ENCODE measurements around the gene ABLIM3. TPM values are rescaled to one million over a fixed set of nuclear protein-coding genes. Genes with fewer than 3 reads are reported as not detected.

ABLIM3 gene
- total RNA-seq, 3 donors from 2014 or later (not counting 1 experiment from before 2014, with no cell fraction given): 0.41 to 2.4 (median 1.2) TPM

GRCh38 chr5:149221731-149222342 lies 80.5 kb downstream of the ABLIM3 start:
- H3K9me3 Mint-ChIP-seq: no peaks in the 10 kb centered on the region
- Histone ChIP-seq H3K36me3 (ENCODE audit: control insufficient read depth, insufficient read depth, low read length) (no peaks in the 10 kb centered on the region), H3K4me3 (ENCODE audit: low read length) (no peak overlapping the region), H3K27ac (ENCODE audit: low read length) (no peak overlapping the region), H3K9me3 (ENCODE audit: control insufficient read depth, insufficient read depth, low read length) (no peaks in the 10 kb centered on the region), H3K27me3 (ENCODE audit: control insufficient read depth, insufficient read depth, low read length) (no peaks in the 10 kb centered on the region), H3K4me1 (ENCODE audit: control insufficient read depth, insufficient read depth, low read length) (no peaks in the 10 kb centered on the region)
- peaks cover 10 to 24% of the 10 kb centered on the region in 2 donors for H3K27me3 Mint-ChIP-seq (ENCODE audit: low read depth in 2 of 2)
- no peak for TF ChIP-seq CTCF (IDR thresholded peaks at IDR 0.05)
- H3K4me3 Mint-ChIP-seq: no peak overlapping the region
- 86% methylated on average over 4 of the region's 4 CpGs for WGBS (ENCODE audit: insufficient coverage)
- H3K4me1 Mint-ChIP-seq: no peaks in the 10 kb centered on the region
- no peak for ATAC-seq
- intact Hi-C loops (cut with micrococcal nuclease): no loop called here
- no peaks in the 10 kb centered on the region for H3K36me3 Mint-ChIP-seq
- no peak overlapping the region for H3K27ac Mint-ChIP-seq
- no peak for DNase-seq

GRCh38 chr5:149223081-149223848 lies 82.0 kb downstream of the ABLIM3 start:
- Histone ChIP-seq H3K36me3 (ENCODE audit: control insufficient read depth, insufficient read depth, low read length) (no peaks in the 10 kb centered on the region), H3K4me3 (ENCODE audit: low read length) (no peak overlapping the region), H3K27me3 (ENCODE audit: control insufficient read depth, insufficient read depth, low read length) (no peaks in the 10 kb centered on the region), H3K9me3 (ENCODE audit: control insufficient read depth, insufficient read depth, low read length) (no peaks in the 10 kb centered on the region), H3K27ac (ENCODE audit: low read length) (no peak overlapping the region), H3K4me1 (ENCODE audit: control insufficient read depth, insufficient read depth, low read length) (no peaks in the 10 kb centered on the region)
- H3K4me3 Mint-ChIP-seq: no peak overlapping the region
- ATAC-seq (no peak), DNase-seq (no peak)
- H3K27ac Mint-ChIP-seq: no peak overlapping the region
- H3K9me3 Mint-ChIP-seq: no peaks in the 10 kb centered on the region
- no peaks in the 10 kb centered on the region for H3K36me3 Mint-ChIP-seq
- peaks cover 6 to 16% of the 10 kb centered on the region in 2 donors for H3K27me3 Mint-ChIP-seq (ENCODE audit: low read depth in 2 of 2)
- H3K4me1 Mint-ChIP-seq: no peaks in the 10 kb centered on the region
- WGBS (ENCODE audit: insufficient coverage): 52% methylated on average over 9 of the region's 11 CpGs
- TF ChIP-seq CTCF (IDR thresholded peaks at IDR 0.05): no peak
- intact Hi-C loops (cut with micrococcal nuclease): no loop called here

GRCh38 chr5:149224282-149224681 lies 83.0 kb downstream of the ABLIM3 start:
- 85% methylated on average over 5 of the region's 5 CpGs for WGBS (ENCODE audit: insufficient coverage)
- Histone ChIP-seq H3K36me3 (ENCODE audit: control insufficient read depth, insufficient read depth, low read length) (no peaks in the 10 kb centered on the region), H3K4me3 (ENCODE audit: low read length) (no peak overlapping the region), H3K27me3 (ENCODE audit: control insufficient read depth, insufficient read depth, low read length) (no peaks in the 10 kb centered on the region), H3K4me1 (ENCODE audit: control insufficient read depth, insufficient read depth, low read length) (no peaks in the 10 kb centered on the region), H3K9me3 (ENCODE audit: control insufficient read depth, insufficient read depth, low read length) (no peaks in the 10 kb centered on the region), H3K27ac (ENCODE audit: low read length) (no peak overlapping the region)
- H3K9me3 Mint-ChIP-seq: no peaks in the 10 kb centered on the region
- ATAC-seq (peak in 1 of 3 donors; percentile 21), DNase-seq (no peak)
- H3K4me3 Mint-ChIP-seq: no peak overlapping the region
- no peak for TF ChIP-seq CTCF (IDR thresholded peaks at IDR 0.05)
- no peak overlapping the region for H3K27ac Mint-ChIP-seq
- no peaks in the 10 kb centered on the region for H3K36me3 Mint-ChIP-seq
- peaks cover 3 to 5% of the 10 kb centered on the region in 2 donors for H3K4me1 Mint-ChIP-seq
- peaks cover 6 to 21% of the 10 kb centered on the region in 2 donors for H3K27me3 Mint-ChIP-seq (ENCODE audit: low read depth in 2 of 2)
- intact Hi-C loops (cut with micrococcal nuclease): no loop called here

All from natural killer cell (primary cell).